ENCODE measurements around the gene CCDC126. TPM values are rescaled to one million over a fixed set of nuclear protein-coding genes. Genes with fewer than 3 reads are reported as not detected.

Gene CCDC126
- total RNA-seq, 1 donor from 2014 or later, result 9.9 TPM

- H3K4me3 ChIP-seq (ENCODE audit: low read depth, low read length), result no peak overlapping the region
- DNase-seq (ENCODE audit: low read depth), result no peak
- no peak for TF ChIP-seq CTCF (conservative IDR thresholded peaks at IDR 0.05; ENCODE audit: low read depth, low read length)
Observed at GRCh38 chr7:23619141-23619540, 22.0 kb downstream of the CCDC126 start.

DNA sequence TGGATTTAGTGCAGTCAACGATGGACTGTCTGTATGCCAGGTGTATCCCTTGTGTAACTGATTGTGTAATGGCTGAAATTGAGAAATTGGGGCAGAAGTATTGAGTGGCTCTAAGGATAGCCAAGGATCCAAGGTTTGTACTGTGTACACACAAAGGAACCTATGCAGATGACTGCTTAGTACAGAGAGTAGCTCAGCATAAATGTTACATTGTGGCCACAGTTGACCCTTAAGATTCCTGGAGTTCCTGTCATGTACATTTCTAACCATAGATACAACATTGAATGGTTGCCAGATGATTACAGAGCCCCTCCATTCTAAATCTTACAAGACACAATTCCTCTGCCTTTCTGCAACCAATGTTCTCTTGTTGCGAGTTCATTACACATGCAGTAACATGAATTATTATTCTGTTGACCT, 25.3 kb downstream of the CCDC126 start:
- H3K4me3 ChIP-seq (ENCODE audit: low read depth, low read length), result no peak overlapping the region
- TF ChIP-seq CTCF (conservative IDR thresholded peaks at IDR 0.05; ENCODE audit: low read depth, low read length), result no peak
- DNase-seq (ENCODE audit: low read depth), result no peak

DNA sequence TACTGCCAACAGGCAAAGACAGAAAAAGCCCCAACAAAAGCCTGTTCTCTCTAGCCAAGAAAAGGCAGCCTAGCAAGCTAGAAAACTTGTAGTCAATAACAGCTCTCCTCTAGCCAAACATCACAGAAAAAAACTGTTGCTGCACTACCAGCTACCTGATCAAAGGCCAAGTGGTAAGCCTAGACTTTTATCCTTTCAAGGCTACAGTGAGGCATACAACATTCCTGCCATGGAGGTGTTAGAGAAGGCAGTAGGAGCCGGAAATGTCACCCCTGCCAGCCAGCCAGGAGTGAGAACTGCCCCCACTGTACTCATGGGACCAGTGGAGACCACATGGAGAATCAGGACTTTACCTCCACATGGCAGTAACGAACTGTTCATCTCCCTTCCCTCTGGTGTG, 31.2 kb downstream of the CCDC126 start:
- no peak for TF ChIP-seq CTCF (conservative IDR thresholded peaks at IDR 0.05; ENCODE audit: low read depth, low read length)
- DNase-seq (ENCODE audit: low read depth), result no peak
- no peak overlapping the region for H3K4me3 ChIP-seq (ENCODE audit: low read depth, low read length)

DNA sequence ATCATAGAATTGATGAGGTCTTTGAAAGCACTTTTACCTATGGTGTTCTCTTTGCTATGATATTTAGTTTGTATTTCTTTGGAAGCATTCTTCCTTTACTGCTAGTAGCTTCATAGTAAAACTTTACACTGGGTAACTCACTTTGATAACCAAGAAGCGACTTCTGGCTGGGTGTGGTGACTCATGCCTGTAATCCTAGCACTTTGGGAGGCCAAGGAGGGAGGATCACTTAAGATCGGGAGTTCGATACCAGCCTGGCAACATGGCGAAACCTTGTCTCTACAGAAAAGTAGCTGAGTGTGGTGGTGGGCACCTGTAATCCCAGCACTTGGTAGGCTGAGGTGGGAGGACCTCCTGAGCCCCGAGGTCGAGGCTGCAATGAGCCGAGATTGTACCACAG, 36.2 kb downstream of the CCDC126 start:
- no peak for TF ChIP-seq CTCF (conservative IDR thresholded peaks at IDR 0.05; ENCODE audit: low read depth, low read length)
- H3K4me3 ChIP-seq (ENCODE audit: low read depth, low read length), result no peak overlapping the region
- no peak for DNase-seq (ENCODE audit: low read depth)

DNA sequence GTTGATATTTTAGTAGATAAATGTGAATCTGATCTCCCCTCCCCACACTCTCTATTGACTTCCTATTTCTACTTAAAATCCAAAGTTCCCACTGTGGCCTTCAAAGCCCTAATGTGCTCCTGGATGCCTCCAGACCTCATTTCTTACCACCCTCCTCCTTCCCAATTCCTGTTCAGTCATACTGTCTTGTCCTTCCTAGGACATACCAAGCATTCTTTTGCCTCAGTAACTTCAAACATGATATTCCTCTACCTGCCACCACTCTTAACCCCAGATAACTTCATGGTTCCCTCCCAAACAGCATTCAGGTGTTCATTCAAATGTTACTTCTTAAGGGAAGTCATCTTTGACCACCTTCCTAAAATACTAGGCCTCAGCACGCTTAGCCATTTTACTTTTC, 48.6 kb downstream of the CCDC126 start:
- no peak overlapping the region for H3K4me3 ChIP-seq (ENCODE audit: low read depth, low read length)
- no peak for DNase-seq (ENCODE audit: low read depth)
- TF ChIP-seq CTCF (conservative IDR thresholded peaks at IDR 0.05; ENCODE audit: low read depth, low read length), result no peak

DNA sequence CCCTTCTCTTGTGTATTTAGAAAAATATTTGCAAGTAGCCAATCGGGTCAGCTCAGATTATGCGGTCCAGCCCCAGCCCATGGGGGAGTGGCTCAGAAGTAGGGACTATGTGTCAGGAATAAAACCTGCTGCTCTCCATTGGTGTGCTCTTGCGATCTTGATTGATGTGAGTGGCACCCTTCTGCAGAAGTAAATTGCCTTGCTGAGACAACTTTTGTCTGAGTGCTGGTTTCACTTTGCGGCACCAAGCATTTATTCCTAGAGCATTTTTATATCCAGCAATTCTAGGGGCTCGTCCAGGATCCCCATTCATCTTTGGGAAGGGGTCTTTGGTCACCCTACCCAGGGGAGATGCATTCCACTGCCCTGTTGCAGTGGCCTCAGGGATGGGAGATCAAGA, 56.8 kb downstream of the CCDC126 start:
- TF ChIP-seq CTCF (conservative IDR thresholded peaks at IDR 0.05; ENCODE audit: low read depth, low read length), result no peak
- no peak overlapping the region for H3K4me3 ChIP-seq (ENCODE audit: low read depth, low read length)
- no peak for DNase-seq (ENCODE audit: low read depth)

DNA sequence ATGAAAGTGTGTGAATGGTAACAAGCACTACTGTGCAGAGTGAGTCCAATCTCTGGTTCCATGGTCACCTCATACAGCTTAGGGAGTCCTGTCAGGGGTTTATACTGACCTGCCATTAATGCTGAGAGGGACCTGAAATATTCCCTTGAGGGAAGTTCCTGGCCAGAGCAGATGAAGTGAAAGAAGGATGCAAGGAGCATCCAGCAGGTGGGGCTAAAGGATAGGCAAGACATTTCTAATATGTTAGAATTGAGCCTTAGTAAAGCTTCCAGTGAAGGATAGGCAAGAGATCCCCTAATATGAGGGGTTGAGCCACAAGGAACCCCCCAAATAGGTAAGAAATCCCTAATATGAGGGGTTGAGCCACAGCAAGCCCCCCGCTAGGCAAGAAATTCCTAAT, 57.3 kb downstream of the CCDC126 start:
- peak; percentile 49 for TF ChIP-seq CTCF (conservative IDR thresholded peaks at IDR 0.05; ENCODE audit: low read depth, low read length)
- H3K4me3 ChIP-seq (ENCODE audit: low read depth, low read length), result no peak overlapping the region
- no peak for DNase-seq (ENCODE audit: low read depth)

Data from epithelial cell of proximal tubule (primary cell).